RPMI7951 (cell line): ENCODE measurements around the gene PCDHGC4. TPM values are rescaled to one million over a fixed set of nuclear protein-coding genes. Genes with fewer than 3 reads are reported as not detected.
A peak's percentile ranks its signal among the peaks of the same experiment; 100 is the strongest.

Experiments
- DNase-seq: peaks from one replicate; pipeline ENCODE4 v3.0.0-alpha.2; 2012; ENCODE audit warnings: low read depth
- total RNA-seq: library from RNA; depleted of rRNA; stranded (reverse); fragments of >200 nt; shearing (Covaris generic); gene quantifications from 2 replicates; pipeline ENCODE4 v1.2.3, GENCODE V29; 2014

The PCDHGC4 gene
- total RNA-seq, 1 experiment from 2014 or later, result 1.1 TPM

GRCh38 chr5:141490271-141490670 lies 5.4 kb downstream of the PCDHGC4 start:
- no peak for DNase-seq

DNA sequence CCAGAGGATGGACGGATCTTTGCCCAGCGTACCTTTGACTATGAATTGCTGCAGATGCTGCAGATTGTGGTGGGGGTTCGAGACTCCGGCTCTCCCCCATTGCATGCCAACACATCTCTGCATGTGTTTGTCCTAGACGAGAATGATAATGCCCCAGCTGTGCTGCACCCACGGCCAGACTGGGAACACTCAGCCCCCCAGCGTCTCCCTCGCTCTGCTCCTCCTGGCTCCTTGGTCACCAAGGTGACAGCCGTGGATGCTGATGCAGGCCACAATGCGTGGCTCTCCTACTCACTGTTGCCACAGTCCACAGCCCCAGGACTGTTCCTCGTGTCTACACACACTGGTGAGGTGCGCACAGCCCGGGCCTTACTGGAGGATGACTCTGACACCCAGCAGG lies 5.9 kb downstream of the PCDHGC4 start:
- no peak for DNase-seq

DNA sequence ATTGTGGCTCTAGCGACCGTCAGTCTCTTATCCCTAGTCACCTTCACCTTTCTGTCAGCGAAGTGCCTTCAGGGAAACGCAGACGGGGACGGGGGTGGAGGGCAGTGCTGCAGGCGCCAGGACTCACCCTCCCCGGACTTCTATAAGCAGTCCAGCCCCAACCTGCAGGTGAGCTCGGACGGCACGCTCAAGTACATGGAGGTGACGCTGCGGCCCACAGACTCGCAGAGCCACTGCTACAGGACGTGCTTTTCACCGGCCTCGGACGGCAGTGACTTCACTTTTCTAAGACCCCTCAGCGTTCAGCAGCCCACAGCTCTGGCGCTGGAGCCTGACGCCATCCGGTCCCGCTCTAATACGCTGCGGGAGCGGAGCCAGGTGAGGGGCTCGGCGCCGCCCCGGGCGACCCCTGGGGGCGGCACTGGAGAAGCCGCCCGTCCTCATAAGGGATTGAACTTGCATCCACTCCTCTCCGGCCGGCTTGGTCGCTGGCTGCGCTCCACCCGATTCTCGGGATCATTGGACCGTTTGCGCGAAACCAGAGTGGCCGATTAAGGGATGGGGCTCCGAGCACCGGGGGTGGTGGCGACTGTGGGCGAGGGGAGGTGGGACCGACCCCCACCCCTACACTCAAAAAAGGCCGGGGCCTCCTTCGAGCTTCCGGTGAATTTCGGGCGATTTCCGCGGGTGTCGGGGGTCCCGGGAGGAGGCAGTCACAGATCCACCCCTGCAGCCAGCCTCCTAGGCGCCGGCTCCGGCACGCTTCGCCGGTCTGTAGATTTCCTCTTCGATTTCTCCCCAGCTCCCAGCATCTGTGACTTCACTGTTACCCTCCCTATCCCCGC lies 6.7 kb downstream of the PCDHGC4 start:
- no peak for DNase-seq

- DNase-seq, result no peak
Measured at GRCh38 chr5:141492168-141492885, 7.5 kb downstream of the PCDHGC4 start.

GRCh38 chr5:141493500-141494422 lies 8.9 kb downstream of the PCDHGC4 start:
- peak; percentile 67 for DNase-seq

DNA sequence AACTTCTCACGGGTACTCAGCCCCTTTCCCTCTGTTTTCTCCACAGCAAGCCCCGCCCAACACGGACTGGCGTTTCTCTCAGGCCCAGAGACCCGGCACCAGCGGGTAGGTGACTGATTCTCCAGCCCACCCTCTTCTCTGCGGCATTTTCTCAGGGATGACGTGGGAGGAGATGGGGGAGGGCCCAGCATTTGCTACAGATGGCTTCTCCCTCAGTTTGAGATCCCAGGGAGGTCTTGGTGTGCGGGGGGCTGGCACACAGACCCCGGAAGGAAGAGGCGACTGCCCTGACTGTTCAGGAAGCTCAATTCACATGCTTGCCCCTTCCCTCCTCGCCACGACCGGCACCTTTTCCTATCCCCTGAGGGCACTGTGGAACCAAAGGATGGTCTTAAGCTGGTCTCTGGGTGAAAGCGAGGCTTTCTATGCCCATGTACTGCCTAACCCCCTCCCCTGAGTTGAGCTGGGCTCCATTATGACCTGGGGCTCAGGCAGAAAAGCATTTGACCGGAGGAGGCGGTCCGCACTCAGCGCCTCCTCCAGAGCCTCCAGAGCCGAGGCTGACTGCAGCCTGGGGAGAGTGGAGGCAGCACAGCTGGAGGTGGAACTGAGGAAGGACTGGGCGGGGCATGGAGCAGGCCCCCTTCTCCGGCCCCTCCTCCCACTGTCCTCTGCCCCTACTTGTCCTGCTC lies 10.1 kb downstream of the PCDHGC4 start:
- no peak for DNase-seq

GRCh38 chr5:141495453-141495811 lies 10.6 kb downstream of the PCDHGC4 start:
- DNase-seq, result no peak

DNA sequence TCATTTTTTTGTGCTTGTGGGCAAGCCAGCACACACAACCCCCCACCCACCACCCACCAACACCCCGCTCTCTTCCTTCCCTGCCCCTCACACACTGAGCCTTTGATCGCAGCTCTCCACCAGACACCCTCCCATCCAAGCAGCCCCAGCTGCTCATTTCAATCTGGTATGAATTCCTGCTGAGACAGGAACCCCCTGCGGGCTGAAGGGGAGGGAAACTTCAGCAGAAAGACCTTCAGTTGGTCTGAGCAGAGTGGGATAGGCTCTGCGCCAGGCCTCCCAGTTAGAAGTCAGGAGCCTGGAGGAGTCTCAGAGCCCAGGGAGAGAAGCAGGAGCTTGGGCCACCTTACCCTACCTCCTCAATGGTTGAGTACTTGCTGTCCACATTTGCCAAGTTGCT lies 11.2 kb downstream of the PCDHGC4 start:
- peak; percentile 77 for DNase-seq

DNA sequence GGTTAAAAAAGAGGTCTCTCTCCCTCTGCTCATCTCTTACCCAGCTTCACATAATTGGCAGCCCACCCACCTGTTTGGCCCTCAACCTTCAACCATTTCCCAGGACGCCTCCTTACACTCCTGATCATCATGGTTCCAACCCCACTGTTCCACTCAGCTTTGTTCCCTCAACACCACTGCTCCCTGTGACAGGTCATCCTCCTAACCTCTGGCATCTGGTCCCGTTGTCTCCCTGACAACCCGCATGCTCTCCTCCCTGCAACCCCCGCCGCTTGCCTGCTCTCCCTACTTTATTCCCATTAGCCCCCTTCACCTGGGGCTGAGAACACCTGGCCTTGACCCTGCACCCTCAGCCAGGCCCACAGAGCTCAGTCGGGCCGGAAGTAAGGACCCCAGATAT lies 16.9 kb downstream of the PCDHGC4 start:
- no peak for DNase-seq

DNA sequence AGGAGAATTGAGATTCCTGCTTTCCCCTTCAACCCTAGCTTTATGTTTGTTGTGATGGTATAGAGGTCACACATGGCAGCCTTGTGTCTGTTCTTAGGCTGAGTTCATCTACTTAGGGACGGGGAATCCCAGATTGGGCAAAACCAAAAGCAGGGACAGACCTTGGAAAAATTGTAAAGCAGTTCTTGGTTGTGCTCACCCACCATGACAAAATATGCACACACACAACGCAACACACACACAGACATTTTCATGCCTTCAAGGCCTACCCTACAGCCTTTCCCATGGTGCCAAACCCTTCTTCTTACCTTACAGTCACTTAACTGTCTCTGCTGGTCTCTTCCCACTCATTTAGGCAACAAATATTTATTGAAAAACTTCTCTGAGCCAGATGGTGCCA lies 18.9 kb downstream of the PCDHGC4 start:
- DNase-seq, result no peak

DNA sequence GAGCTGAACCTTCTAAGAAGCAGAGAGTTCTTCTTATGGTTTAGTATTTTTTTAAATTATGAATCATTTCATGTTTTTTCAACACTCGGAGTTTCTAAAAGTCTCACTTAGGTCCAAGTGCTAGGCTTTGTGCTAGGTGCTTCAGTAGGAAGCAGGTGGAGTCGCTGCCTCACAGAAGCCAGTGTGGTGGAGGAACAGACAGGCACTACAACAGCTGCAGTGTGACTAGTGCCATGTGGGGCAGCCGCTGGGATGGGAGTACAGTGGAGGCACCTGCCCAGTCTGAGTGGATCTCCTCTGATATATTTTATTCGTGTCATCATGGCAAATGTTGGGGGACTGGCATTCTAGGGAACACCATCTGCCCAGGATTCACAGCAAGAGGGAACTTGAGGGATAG lies 19.4 kb downstream of the PCDHGC4 start:
- no peak for DNase-seq

DNA sequence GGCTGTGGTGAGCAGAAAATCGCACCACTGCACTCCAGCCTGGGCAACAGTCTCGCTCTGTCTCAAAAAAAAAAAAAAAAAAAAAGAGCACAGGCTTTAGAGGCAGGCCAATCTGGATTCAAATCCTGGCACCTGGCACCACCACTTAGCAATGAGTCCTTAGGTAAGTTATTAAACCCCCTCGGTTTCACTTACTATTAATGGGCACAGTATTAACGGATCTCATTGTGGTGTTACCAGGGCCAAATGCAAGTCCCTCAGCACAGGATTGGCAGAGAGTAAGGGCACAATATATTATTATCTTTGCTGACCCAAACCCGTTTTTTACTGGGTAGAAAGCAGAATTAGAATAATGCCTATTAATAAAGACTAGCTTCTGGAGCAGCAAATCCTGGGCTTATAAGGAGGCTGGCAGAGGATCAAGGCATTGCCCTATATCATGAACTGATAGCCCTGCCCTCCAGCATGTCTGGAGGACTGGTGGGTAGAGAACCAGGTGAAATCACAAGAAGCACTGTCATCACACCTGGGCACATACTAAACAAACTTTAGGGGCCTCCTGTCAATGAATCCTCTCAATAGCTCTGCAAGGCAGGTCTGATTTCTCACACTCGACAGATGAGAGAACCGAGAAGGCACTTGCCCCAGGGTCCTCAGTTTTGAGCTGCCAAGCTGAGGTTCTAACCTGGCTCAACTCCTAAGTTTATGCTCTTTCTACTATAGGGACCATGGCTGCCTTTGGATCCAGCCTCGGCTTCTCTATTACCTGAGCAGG lies 21.7 kb downstream of the PCDHGC4 start:
- no peak for DNase-seq

- DNase-seq, result peak; percentile 94
Measured at GRCh38 chr5:141507387-141508091, 22.7 kb downstream of the PCDHGC4 start.

DNA sequence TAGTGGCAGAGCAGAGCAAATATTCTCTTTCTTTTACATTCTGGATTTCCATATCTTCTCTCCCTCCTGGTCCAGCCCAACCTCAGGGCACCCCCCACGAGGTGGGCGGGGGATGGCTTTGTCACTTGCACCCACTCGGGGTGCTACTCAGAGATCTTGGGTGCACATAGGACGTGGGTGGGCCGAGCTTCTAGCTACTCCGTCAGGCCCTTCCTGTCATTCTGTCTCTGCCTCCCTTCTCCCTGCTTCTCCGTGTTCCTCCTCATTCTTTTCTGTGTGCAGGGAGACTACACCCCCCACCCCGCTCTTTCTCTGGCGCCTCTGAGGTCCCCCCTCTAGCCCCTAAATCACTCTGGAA lies 23.6 kb downstream of the PCDHGC4 start:
- DNase-seq, result no peak

DNA sequence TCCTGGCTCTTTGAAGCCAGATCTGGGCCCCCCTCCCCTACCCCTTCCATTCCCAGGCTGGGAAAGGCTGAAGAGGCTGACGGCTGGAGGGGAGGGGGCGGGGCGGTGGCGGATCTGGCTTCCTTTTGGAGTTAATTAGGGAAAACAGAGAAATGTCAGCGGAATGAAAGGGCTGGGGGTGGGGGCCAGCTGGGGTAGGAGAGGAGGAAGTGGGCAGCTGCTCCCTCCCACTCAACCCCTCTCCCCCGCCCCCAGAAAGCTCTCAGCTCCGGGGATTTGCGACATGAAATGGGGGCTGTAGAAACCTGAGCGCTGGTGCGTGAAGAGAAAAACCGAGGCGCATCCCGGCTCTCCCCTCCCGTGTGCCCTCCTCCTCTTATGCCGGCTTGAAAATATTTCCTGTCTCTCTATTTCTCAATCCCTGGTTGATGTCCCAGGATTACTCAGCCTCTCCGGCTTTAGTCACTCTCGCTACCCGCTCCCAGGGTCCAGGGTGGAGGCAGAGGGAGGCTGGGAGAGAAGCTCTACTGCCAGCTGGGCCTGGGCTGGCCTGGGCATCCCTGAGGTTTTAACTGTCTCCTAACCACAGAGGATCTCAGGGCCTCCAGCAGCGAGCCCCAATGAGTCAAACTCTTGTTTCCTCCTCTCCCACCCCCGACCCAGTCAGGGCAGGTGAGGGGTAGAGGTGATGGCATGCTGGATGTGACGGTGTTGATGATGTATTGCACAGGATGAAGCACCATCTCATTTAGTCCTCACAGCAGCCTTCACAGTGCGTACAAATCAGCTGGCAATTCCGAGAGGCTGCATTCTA lies 24.2 kb downstream of the PCDHGC4 start:
- peak; percentile 98 for DNase-seq

- DNase-seq, result no peak
Measured at GRCh38 chr5:141510160-141510559, 25.3 kb downstream of the PCDHGC4 start.

- DNase-seq, result no peak
Measured at GRCh38 chr5:141510850-141511601, 26.2 kb downstream of the PCDHGC4 start.

- no peak for DNase-seq
Measured at GRCh38 chr5:141511771-141512325, 27.0 kb downstream of the PCDHGC4 start.
